ENCODE data around the gene ZBTB43. TPM values are rescaled to one million over a fixed set of nuclear protein-coding genes. Genes with fewer than 3 reads are reported as not detected.
A peak's percentile ranks its signal among the peaks of the same experiment; 100 is the strongest.

Gene ZBTB43
- total and polyA plus RNA-seq, 7 experiments from 2014 or later: 6.9 to 31.4 (median 27.3) TPM

DNA sequence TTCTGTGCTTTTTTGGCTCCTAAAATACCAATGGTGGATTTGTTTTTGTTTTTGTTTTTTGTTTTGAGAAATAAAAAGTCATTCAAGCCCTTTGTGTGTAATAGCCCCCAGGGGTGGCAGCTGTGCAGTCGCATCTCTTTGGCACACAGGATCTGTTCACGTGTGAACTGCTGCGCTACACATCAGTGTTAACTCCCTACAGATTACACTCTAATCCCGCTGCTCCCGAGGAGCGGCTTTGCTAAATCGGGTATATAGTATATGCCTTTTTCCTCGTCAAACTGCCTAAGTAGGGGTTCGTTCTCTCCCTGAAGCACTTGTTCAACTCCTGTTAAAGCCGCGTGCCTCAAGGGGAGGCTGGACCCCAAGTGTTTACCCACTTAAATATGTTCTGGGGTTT lies 77.9 kb downstream of the ZBTB43 start:
- peaks cover 7 to 28% (median 16%) of the 10 kb centered on the region in 5 donors for H3K36me3 Mint-ChIP-seq
- H3K27ac Mint-ChIP-seq: no peak overlapping the region
- no peak overlapping the region for H3K27ac ChIP-seq (ENCODE audit: low read depth, low read length)
- no peak overlapping the region for H3K4me3 ChIP-seq (ENCODE audit: low read length)
- intact Hi-C loops (cut with micrococcal nuclease): no loop called here
- ChIA-PET POLR2A (no interaction called here), CTCF (no interaction called here)
- H3K4me1 ChIP-seq (ENCODE audit: control insufficient read depth in 2 of 2, insufficient read depth in 2 of 2, low read length in 2 of 2): peaks cover 0 to 3% of the 10 kb centered on the region in 2 donors
- H3K9me3 Mint-ChIP-seq: peaks cover 0 to 1% (median 0%) of the 10 kb centered on the region in 11 donors
- H3K4me1 Mint-ChIP-seq: peaks cover 0 to 10% (median 8%) of the 10 kb centered on the region in 7 donors
- H3K9me3 ChIP-seq (ENCODE audit: control insufficient read depth in 2 of 3, low read length in 3 of 3): no peaks in the 10 kb centered on the region
- DNase-seq (no peak), ATAC-seq (no peak)
- H3K27me3 ChIP-seq (ENCODE audit: control insufficient read depth in 2 of 2, insufficient read depth in 2 of 2, low read length in 2 of 2): no peaks in the 10 kb centered on the region
- peaks cover 0 to 19% (median 9%) of the 10 kb centered on the region in 3 experiments for H3K36me3 ChIP-seq (ENCODE audit: control insufficient read depth in 2 of 3, insufficient read depth in 3 of 3, low read length in 3 of 3)
- H3K4me3 Mint-ChIP-seq: no peak overlapping the region
- H3K27me3 Mint-ChIP-seq: no peaks in the 10 kb centered on the region

DNA sequence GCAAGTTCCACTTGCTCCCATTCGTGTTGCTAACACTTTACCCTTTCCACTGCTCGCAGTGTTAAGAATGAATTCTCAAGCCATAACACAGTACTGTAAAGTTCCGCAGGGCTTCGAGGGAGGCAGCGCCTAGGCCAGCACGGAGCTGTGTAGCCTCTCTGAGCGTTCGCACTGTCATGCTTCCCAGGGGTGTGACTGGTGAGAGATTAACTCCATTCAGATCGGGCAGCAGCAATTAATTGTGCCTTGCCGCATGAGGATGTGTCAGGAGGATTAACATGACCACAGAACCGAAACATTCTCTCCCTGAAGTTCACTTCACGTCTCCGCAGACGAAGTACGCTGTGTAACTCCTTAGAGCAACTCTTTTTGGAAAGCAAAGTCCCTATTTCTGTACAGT lies 78.8 kb downstream of the ZBTB43 start:
- no peak overlapping the region for H3K4me3 Mint-ChIP-seq
- no peak for ATAC-seq
- Histone ChIP-seq H3K27ac (ENCODE audit: low read depth, low read length) (no peak overlapping the region), H3K36me3 (ENCODE audit: control insufficient read depth in 2 of 3, insufficient read depth in 3 of 3, low read length in 3 of 3) (peaks cover 0 to 19% (median 9%) of the 10 kb centered on the region in 3 experiments), H3K27me3 (ENCODE audit: control insufficient read depth in 2 of 2, insufficient read depth in 2 of 2, low read length in 2 of 2) (no peaks in the 10 kb centered on the region), H3K4me3 (ENCODE audit: low read length) (no peak overlapping the region), H3K9me3 (ENCODE audit: control insufficient read depth in 2 of 3, low read length in 3 of 3) (no peaks in the 10 kb centered on the region), H3K4me1 (ENCODE audit: control insufficient read depth in 2 of 2, insufficient read depth in 2 of 2, low read length in 2 of 2) (no peaks in the 10 kb centered on the region)
- no peak overlapping the region for H3K27ac Mint-ChIP-seq
- H3K36me3 Mint-ChIP-seq: peaks cover 6 to 28% (median 16%) of the 10 kb centered on the region in 5 donors
- H3K27me3 Mint-ChIP-seq: no peaks in the 10 kb centered on the region
- peaks cover 0 to 1% (median 0%) of the 10 kb centered on the region in 11 donors for H3K9me3 Mint-ChIP-seq
- H3K4me1 Mint-ChIP-seq: peaks cover 0 to 7% (median 5%) of the 10 kb centered on the region in 7 donors
- DNase-seq: no peak
- intact Hi-C loops (cut with micrococcal nuclease): loop anchor here in 1 of 2 donors (2.0 kb wide), 1 partner anchor 25 kb away; no protein-coding TSS in a partner anchor
- ChIA-PET CTCF (no interaction called here), POLR2A (interaction anchor here (0.7 kb wide), 1 partner anchor 533 kb away, joined by 3 read pairs; no protein-coding TSS in a partner anchor)

DNA sequence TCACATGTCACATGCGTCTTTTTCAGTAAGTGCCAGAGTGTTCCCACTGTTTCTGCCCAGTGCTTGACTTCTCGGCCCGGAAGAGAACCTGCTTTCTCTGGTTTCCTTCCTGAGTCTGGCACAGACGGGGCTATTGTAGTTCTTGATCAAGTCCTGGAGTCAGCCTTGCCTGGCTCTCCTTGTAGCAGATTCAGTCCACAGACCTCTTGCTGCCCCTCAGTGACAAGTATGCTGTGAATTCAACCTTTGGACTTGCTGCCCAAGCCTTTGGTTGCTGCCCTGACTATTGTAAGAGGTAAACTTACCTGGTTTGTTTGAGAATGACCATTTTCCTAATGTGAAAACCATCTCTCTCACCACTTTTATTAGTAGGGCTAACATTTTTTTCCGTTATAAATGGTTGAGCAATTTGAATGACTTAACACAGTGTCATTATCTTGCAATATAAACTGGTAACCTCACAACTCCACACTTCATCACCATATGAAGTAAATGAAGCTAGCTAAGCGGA lies 80.3 kb downstream of the ZBTB43 start:
- intact Hi-C loops (cut with micrococcal nuclease): loop anchor here in 1 of 2 donors (2.0 kb wide), 1 partner anchor 24 kb away; no protein-coding TSS in a partner anchor
- peaks cover 0 to 7% (median 2%) of the 10 kb centered on the region in 7 donors for H3K4me1 Mint-ChIP-seq
- H3K27me3 Mint-ChIP-seq: no peaks in the 10 kb centered on the region
- H3K9me3 ChIP-seq (ENCODE audit: control insufficient read depth in 2 of 3, low read length in 3 of 3): no peaks in the 10 kb centered on the region
- peaks cover 0 to 14% (median 6%) of the 10 kb centered on the region in 5 donors for H3K36me3 Mint-ChIP-seq
- no peak overlapping the region for H3K27ac ChIP-seq (ENCODE audit: low read depth, low read length)
- ChIA-PET POLR2A (no interaction called here), CTCF (no interaction called here)
- peaks cover 0 to 9% (median 1%) of the 10 kb centered on the region in 3 experiments for H3K36me3 ChIP-seq (ENCODE audit: control insufficient read depth in 2 of 3, insufficient read depth in 3 of 3, low read length in 3 of 3)
- no peaks in the 10 kb centered on the region for H3K27me3 ChIP-seq (ENCODE audit: control insufficient read depth in 2 of 2, insufficient read depth in 2 of 2, low read length in 2 of 2)
- no peak for DNase-seq
- H3K27ac Mint-ChIP-seq: no peak overlapping the region
- H3K4me3 ChIP-seq (ENCODE audit: low read length): no peak overlapping the region
- H3K4me3 Mint-ChIP-seq: no peak overlapping the region
- peak; percentile 37 for ATAC-seq
- H3K4me1 ChIP-seq (ENCODE audit: control insufficient read depth in 2 of 2, insufficient read depth in 2 of 2, low read length in 2 of 2): no peaks in the 10 kb centered on the region
- H3K9me3 Mint-ChIP-seq: peaks cover 0 to 1% (median 0%) of the 10 kb centered on the region in 11 donors

DNA sequence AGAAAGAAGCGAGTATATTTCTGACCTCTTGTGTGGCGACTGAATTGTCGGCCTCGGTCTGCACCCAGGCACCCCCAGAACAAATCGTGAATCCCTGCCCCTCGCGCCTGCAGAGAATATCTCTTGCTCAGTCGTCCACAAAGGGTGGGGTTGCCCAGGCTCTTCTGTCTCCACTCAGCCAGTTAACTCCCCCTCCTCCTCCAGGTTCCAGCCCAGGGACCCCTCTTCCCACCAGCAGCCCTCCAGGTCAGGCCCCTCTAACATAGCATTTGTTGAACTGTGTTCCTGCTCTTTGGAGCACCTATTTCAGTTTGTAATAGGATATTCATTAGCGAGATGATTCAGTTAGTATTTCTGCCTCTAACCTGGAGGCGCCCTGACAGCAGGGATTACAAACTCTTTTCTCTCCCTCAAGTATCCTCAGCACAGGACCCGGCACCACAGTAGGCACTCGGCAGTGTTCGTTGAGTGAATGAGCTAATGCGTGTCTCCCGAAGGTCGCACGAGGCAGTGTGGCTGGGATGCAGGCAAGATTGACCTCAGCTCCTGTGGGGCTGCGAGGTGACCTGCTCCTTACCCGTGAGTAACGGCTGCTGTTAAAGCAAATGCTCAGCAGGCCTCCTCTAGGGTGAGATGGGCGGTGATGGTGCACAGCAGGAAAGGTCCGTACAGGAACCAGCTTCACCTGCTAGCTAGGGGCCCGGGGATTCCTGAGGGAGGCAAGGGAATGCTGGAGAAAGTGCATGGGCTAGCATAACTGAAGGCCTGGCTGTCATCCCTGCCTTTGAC lies 81.4 kb downstream of the ZBTB43 start:
- ChIA-PET CTCF (no interaction called here), POLR2A (no interaction called here)
- Mint-ChIP-seq H3K9me3 (peaks cover 0 to 1% (median 0%) of the 10 kb centered on the region in 11 donors), H3K4me1 (peaks cover 0 to 7% (median 2%) of the 10 kb centered on the region in 7 donors), H3K36me3 (peaks cover 0 to 6% (median 0%) of the 10 kb centered on the region in 5 donors), H3K4me3 (no peak overlapping the region), H3K27me3 (no peaks in the 10 kb centered on the region), H3K27ac (peak overlapping the region in 2 of 9 donors; percentile 28 to 62)
- Histone ChIP-seq H3K4me3 (ENCODE audit: low read length) (no peak overlapping the region), H3K27ac (ENCODE audit: low read depth, low read length) (no peak overlapping the region), H3K9me3 (ENCODE audit: control insufficient read depth in 2 of 3, low read length in 3 of 3) (no peaks in the 10 kb centered on the region), H3K36me3 (ENCODE audit: control insufficient read depth in 2 of 3, insufficient read depth in 3 of 3, low read length in 3 of 3) (no peaks in the 10 kb centered on the region), H3K4me1 (ENCODE audit: control insufficient read depth in 2 of 2, insufficient read depth in 2 of 2, low read length in 2 of 2) (no peaks in the 10 kb centered on the region), H3K27me3 (ENCODE audit: control insufficient read depth in 2 of 2, insufficient read depth in 2 of 2, low read length in 2 of 2) (no peaks in the 10 kb centered on the region)
- DNase-seq: no peak
- intact Hi-C loops (cut with micrococcal nuclease): no loop called here
- ATAC-seq: no peak

DNA sequence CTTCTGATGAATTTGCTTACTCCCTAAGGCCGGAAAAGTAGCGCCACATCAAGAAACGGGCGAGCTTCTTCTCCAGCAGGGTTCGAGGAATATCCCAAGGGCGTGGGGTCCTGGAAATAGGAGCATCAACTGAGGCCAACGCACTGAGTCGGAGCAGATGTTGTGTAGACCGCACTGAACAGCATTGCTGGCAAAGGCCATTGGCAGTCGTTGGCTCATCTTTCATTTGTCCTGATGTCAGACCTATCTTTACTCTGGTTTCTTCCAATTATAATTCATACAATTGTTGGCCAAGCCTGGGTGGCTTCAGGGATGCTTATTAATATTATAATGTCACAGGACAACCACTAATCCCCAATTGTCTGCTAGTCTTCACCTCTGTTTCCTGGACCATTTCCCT lies 82.1 kb downstream of the ZBTB43 start:
- no peak overlapping the region for H3K4me3 ChIP-seq (ENCODE audit: low read length)
- peak overlapping the region in 1 of 9 donors; percentile 65 for H3K27ac Mint-ChIP-seq
- H3K4me1 ChIP-seq (ENCODE audit: control insufficient read depth in 2 of 2, insufficient read depth in 2 of 2, low read length in 2 of 2): no peaks in the 10 kb centered on the region
- peaks cover 0 to 4% (median 2%) of the 10 kb centered on the region in 7 donors for H3K4me1 Mint-ChIP-seq
- no peak for ATAC-seq
- intact Hi-C loops (cut with micrococcal nuclease): no loop called here
- DNase-seq: no peak
- CTCF ChIA-PET: no interaction called here
- no peaks in the 10 kb centered on the region for H3K9me3 ChIP-seq (ENCODE audit: control insufficient read depth in 2 of 3, low read length in 3 of 3)
- no peak overlapping the region for H3K4me3 Mint-ChIP-seq
- no peak overlapping the region for H3K27ac ChIP-seq (ENCODE audit: low read depth, low read length)
- H3K36me3 ChIP-seq (ENCODE audit: control insufficient read depth in 2 of 3, insufficient read depth in 3 of 3, low read length in 3 of 3): no peaks in the 10 kb centered on the region
- H3K27me3 ChIP-seq (ENCODE audit: control insufficient read depth in 2 of 2, insufficient read depth in 2 of 2, low read length in 2 of 2): no peaks in the 10 kb centered on the region
- peaks cover 0 to 1% (median 0%) of the 10 kb centered on the region in 11 donors for H3K9me3 Mint-ChIP-seq
- POLR2A ChIA-PET: no interaction called here
- peaks cover 0 to 3% (median 0%) of the 10 kb centered on the region in 5 donors for H3K36me3 Mint-ChIP-seq
- H3K27me3 Mint-ChIP-seq: no peaks in the 10 kb centered on the region
